ENCODE data around the gene MT1F. TPM values are rescaled to one million over a fixed set of nuclear protein-coding genes. Genes with fewer than 3 reads are reported as not detected.

The MT1F gene
- total RNA-seq, 6 donors from 2014 or later = 4.7 to 21.0 (median 8.6) TPM

- Histone ChIP-seq H3K27me3 (no peaks in the 10 kb centered on the region), H3K27ac (no peak overlapping the region), H3K36me3 (no peaks in the 10 kb centered on the region), H3K9me3 (no peaks in the 10 kb centered on the region), H3K4me1 (no peaks in the 10 kb centered on the region), H3K4me3 (no peak overlapping the region)
- DNase-seq (no peak), ATAC-seq (ENCODE audit: low FRiP score in 2 of 2) (no peak)
- 64% methylated on average over 3 of the region's 3 CpGs for WGBS, 2 donors
- TF ChIP-seq CTCF (IDR thresholded peaks at IDR 0.05) (no peak), POLR2AphosphoS5 (IDR thresholded peaks at IDR 0.05) (no peak), POLR2A (IDR thresholded peaks at IDR 0.05) (no peak), EP300 (IDR thresholded peaks at IDR 0.05) (no peak)
Measured at GRCh38 chr16:56689171-56689570, 31.4 kb downstream of the MT1F start.

GRCh38 chr16:56690420-56691122 is 32.8 kb downstream of the MT1F start:
- Histone ChIP-seq H3K27ac (no peak overlapping the region), H3K4me3 (no peak overlapping the region), H3K27me3 (no peaks in the 10 kb centered on the region), H3K36me3 (no peaks in the 10 kb centered on the region), H3K4me1 (no peaks in the 10 kb centered on the region), H3K9me3 (no peaks in the 10 kb centered on the region)
- TF ChIP-seq CTCF (IDR thresholded peaks at IDR 0.05) (no peak), POLR2A (IDR thresholded peaks at IDR 0.05) (no peak), POLR2AphosphoS5 (IDR thresholded peaks at IDR 0.05) (no peak), EP300 (IDR thresholded peaks at IDR 0.05) (no peak)
- WGBS, 2 donors = 75 to 79% methylated on average over 3 to 4 of the region's 4 CpGs
- no peak for DNase-seq
- no peak for ATAC-seq (ENCODE audit: low FRiP score in 2 of 2)

- ATAC-seq (ENCODE audit: low FRiP score in 2 of 2) = peak; percentile 52 to 83
- no peak overlapping the region for H3K27ac ChIP-seq
- H3K27me3 ChIP-seq = no peaks in the 10 kb centered on the region
- H3K36me3 ChIP-seq = no peaks in the 10 kb centered on the region
- 54 to 61% methylated on average over 2 to 4 of the region's 4 CpGs for WGBS, 2 donors
- no peak overlapping the region for H3K4me3 ChIP-seq
- H3K9me3 ChIP-seq = no peaks in the 10 kb centered on the region
- DNase-seq = peak in 1 of 2 donors; percentile 82
- H3K4me1 ChIP-seq = no peaks in the 10 kb centered on the region
- TF ChIP-seq POLR2AphosphoS5 (IDR thresholded peaks at IDR 0.05) = peak; percentile 12 to 18
- TF ChIP-seq EP300 (IDR thresholded peaks at IDR 0.05) = peak in 1 of 4 donors; percentile 31
- no peak for TF ChIP-seq CTCF (IDR thresholded peaks at IDR 0.05)
Measured at GRCh38 chr16:56691885-56692284, 34.1 kb downstream of the MT1F start.

- DNase-seq (no peak), ATAC-seq (ENCODE audit: low FRiP score in 2 of 2) (no peak)
- WGBS, 2 donors = 100% methylated on average over 1 of the region's 1 CpG; no CpG with 5 or more reads in 1 of the 2 donors
Measured at GRCh38 chr16:56695246-56695645, 37.5 kb downstream of the MT1F start.

More at GRCh38 chr16:56695246-56695645, 37.5 kb downstream of the MT1F start:
- Histone ChIP-seq H3K27ac (no peak overlapping the region), H3K4me3 (no peak overlapping the region), H3K4me1 (no peaks in the 10 kb centered on the region), H3K36me3 (no peaks in the 10 kb centered on the region), H3K27me3 (no peaks in the 10 kb centered on the region), H3K9me3 (no peaks in the 10 kb centered on the region)
- no peak for TF ChIP-seq CTCF (IDR thresholded peaks at IDR 0.05)
- no peak for TF ChIP-seq POLR2A (IDR thresholded peaks at IDR 0.05)
- TF ChIP-seq POLR2AphosphoS5 (IDR thresholded peaks at IDR 0.05) = no peak
- no peak for TF ChIP-seq EP300 (IDR thresholded peaks at IDR 0.05)
